Upper lobe of left lung (tissue), 4 donors: Measurements from ENCODE around the gene OSBPL2.

ENCODE experiments used
- CTCF ChIP-seq, 6 experiments: fragments of 450-650 bp in 4 of 6; fragments of 200-600 bp in 2 of 6; sonication (generic) in 2 of 6; IDR thresholded peaks; one replicate each; pipeline ENCODE4 v1.5.1; 2016 to 2019; ENCODE audit warnings: antibody characterized with exemption in 6 of 6
- EP300 ChIP-seq, 4 donors: sonication (generic); formaldehyde crosslinking; IDR thresholded peaks; one replicate each; pipeline ENCODE4 v1.5.1; 2017; ENCODE audit warnings: antibody characterized with exemption in 4 of 4, control low read depth in 2 of 4
- POLR2A ChIP-seq, 4 donors: fragments of 450-650 bp; IDR thresholded peaks; one replicate each; pipeline ENCODE4 v1.5.1; 2016 to 2017; ENCODE audit warnings: antibody characterized with exemption in 4 of 4, mild to moderate bottlenecking in 2 of 4
- POLR2AphosphoS5 ChIP-seq, 2 donors: sonication (generic); formaldehyde crosslinking; IDR thresholded peaks; one replicate each; pipeline ENCODE4 v1.5.1; 2017; ENCODE audit warnings: antibody characterized with exemption in 2 of 2

GRCh38 chr20:62344782-62345181, 106.5 kb downstream of the OSBPL2 start:
- TF ChIP-seq POLR2A (IDR thresholded peaks at IDR 0.05) (no peak), CTCF (IDR thresholded peaks at IDR 0.05) (no peak), POLR2AphosphoS5 (IDR thresholded peaks at IDR 0.05) (no peak), EP300 (IDR thresholded peaks at IDR 0.05) (no peak)
